IMR-90 (cell line): ENCODE measurements around the gene CENPP. TPM values are rescaled to one million over a fixed set of nuclear protein-coding genes. Genes with fewer than 3 reads are reported as not detected.
A peak's percentile ranks its signal among the peaks of the same experiment; 100 is the strongest.

ENCODE experiments used
- ATAC-seq: fragments of 200-7000 bp; cut with Tn5 transposase; 2 replicates; pipeline ENCODE4 v1.9.1; 2020; ENCODE audit warnings: low read depth, mild to moderate bottlenecking, moderate library complexity
- BruUV-seq: library from RNA; stranded (reverse); fragments of 400-500 nt; replicated peaks from 2 replicates; lab custom pipeline; 2021; lab: Mats Ljungman, UMichigan
- CTCF ChIA-PET: fragments of 300-600 bp; formaldehyde crosslinking; extraction: SDS; loops from one replicate; lab custom pipeline; 2021; ENCODE audit warnings: antibody characterized with exemption; lab: Yijun Ruan, JAX
- POLR2A ChIA-PET: fragments of 300-600 bp; sonication (Branson Sonifier 250); formaldehyde crosslinking; loops from one replicate; lab custom pipeline; 2022; ENCODE audit warnings: antibody characterized with exemption; ENCODE audit not compliant: unreplicated experiment; lab: Charles Lee
- DNase-seq: peaks from one replicate; pipeline ENCODE4 v3.0.0; 2013
- H2AFZ ChIP-seq: replicated peaks from 2 replicates; pipeline ENCODE3; 2013; ENCODE audit warnings: low read length, mild to moderate bottlenecking; ENCODE audit not compliant: poor library complexity
- H2AK5ac ChIP-seq: 2 replicates; pipeline ENCODE4 v1.6.1; 2013; ENCODE audit warnings: low read depth, low read length, inconsistent platforms
- H2AK9ac ChIP-seq: replicated peaks from 2 replicates; pipeline ENCODE3; 2013; ENCODE audit warnings: mild to moderate bottlenecking, low read depth, low read length, moderate library complexity; ENCODE audit not compliant: poor library complexity
- H2BK120ac ChIP-seq: 2 replicates; pipeline ENCODE4 v1.6.1; 2013; ENCODE audit warnings: low read depth, low read length, inconsistent platforms
- H2BK15ac ChIP-seq: 3 replicates; pipeline ENCODE4 v1.6.1; 2013; ENCODE audit warnings: low read depth, low read length, inconsistent platforms
- H2BK20ac ChIP-seq: 2 replicates; pipeline ENCODE4 v1.6.1; 2013; ENCODE audit warnings: low read depth, mild to moderate bottlenecking, inconsistent platforms, low read length, moderate library complexity
- H2BK5ac ChIP-seq: 2 replicates; pipeline ENCODE4 v1.6.1; 2013; ENCODE audit warnings: mild to moderate bottlenecking, low read depth, low read length, inconsistent platforms; ENCODE audit not compliant: poor library complexity, severe bottlenecking
- H3K14ac ChIP-seq: replicated peaks from 2 replicates; pipeline ENCODE4 v1.6.1; 2013; ENCODE audit warnings: low read depth, low read length, inconsistent platforms
- H3K18ac ChIP-seq: 2 replicates; pipeline ENCODE4 v1.6.1; 2013; ENCODE audit warnings: low read depth, low read length, control low read depth
- H3K23ac ChIP-seq: 2 replicates; pipeline ENCODE4 v1.6.1; 2013; ENCODE audit warnings: low read depth, low read length, inconsistent platforms
- H3K27ac ChIP-seq: 2 replicates; pipeline ENCODE4 v1.5.1; 2013; ENCODE audit warnings: mild to moderate bottlenecking, control low read depth, low read length; ENCODE audit not compliant: insufficient read depth
- H3K27me3 ChIP-seq: 2 replicates; pipeline ENCODE4 v1.6.1; 2013; ENCODE audit warnings: low read length; ENCODE audit not compliant: control insufficient read depth, insufficient read depth
- H3K36me3 ChIP-seq: 2 replicates; pipeline ENCODE4 v1.6.1; 2013; ENCODE audit warnings: low read length, mixed read lengths; ENCODE audit not compliant: control insufficient read depth, insufficient read depth
- H3K4ac ChIP-seq: 2 replicates; pipeline ENCODE4 v1.6.1; 2013; ENCODE audit warnings: low read depth, low read length, inconsistent platforms
- H3K4me1 ChIP-seq: 2 replicates; pipeline ENCODE4 v1.6.1; 2013; ENCODE audit warnings: low read length, mixed read lengths; ENCODE audit not compliant: control insufficient read depth, insufficient read depth
- H3K4me2 ChIP-seq: 2 replicates; pipeline ENCODE4 v1.6.1; 2013; ENCODE audit warnings: low read depth, mild to moderate bottlenecking, control low read depth, low read length, moderate library complexity
- H3K4me3 ChIP-seq: 2 replicates; pipeline ENCODE4 v1.5.1; 2013; ENCODE audit warnings: low read depth, mild to moderate bottlenecking, control low read depth, low read length, moderate library complexity; ENCODE audit not compliant: insufficient read depth
- H3K56ac ChIP-seq: 2 replicates; pipeline ENCODE4 v1.6.1; 2013; ENCODE audit warnings: low read length, inconsistent platforms; ENCODE audit not compliant: insufficient read depth; ENCODE audit errors: extremely low read depth
- H3K79me1 ChIP-seq, 2 experiments: 2 replicates each; pipeline ENCODE4 v1.6.1; 2013; ENCODE audit warnings: low read length in 2 of 2, inconsistent platforms in 1 of 2, low read depth in 1 of 2
- H3K9ac ChIP-seq: 2 replicates; pipeline ENCODE4 v1.6.1; 2013; ENCODE audit warnings: low read depth, low read length, control low read depth
- H3K9me1 ChIP-seq: 2 replicates; pipeline ENCODE4 v1.6.1; 2013; ENCODE audit warnings: low read length, inconsistent platforms; ENCODE audit not compliant: insufficient read depth
- H3K9me3 ChIP-seq: 2 replicates; pipeline ENCODE4 v1.6.1; 2013; ENCODE audit warnings: low read length; ENCODE audit not compliant: control insufficient read depth, insufficient read depth
- H4K20me1 ChIP-seq: 2 replicates; pipeline ENCODE4 v1.6.1; 2013; ENCODE audit warnings: low read length, inconsistent platforms; ENCODE audit not compliant: insufficient read depth
- H4K5ac ChIP-seq: 2 replicates; pipeline ENCODE4 v1.6.1; 2013; ENCODE audit warnings: mild to moderate bottlenecking, low read depth, low read length, control low read depth
- H4K8ac ChIP-seq, 2 experiments: 2 replicates each; pipeline ENCODE4 v1.6.1; 2013; ENCODE audit warnings: low read depth in 2 of 2, low read length in 2 of 2, control low read depth in 1 of 2, inconsistent platforms in 1 of 2
- H4K91ac ChIP-seq: 2 replicates; pipeline ENCODE4 v1.6.1; 2013; ENCODE audit warnings: low read depth, low read length, inconsistent platforms; ENCODE audit not compliant: insufficient read depth
- BHLHE40 ChIP-seq: fragments of 150-350 bp; IDR thresholded peaks from 2 replicates; pipeline ENCODE4 v1.6.1; 2016; ENCODE audit warnings: mild to moderate bottlenecking, low read depth, low read length
- CTCF ChIP-seq: conservative IDR thresholded peaks from 2 replicates; pipeline ENCODE4 v1.5.1; 2012; ENCODE audit warnings: mild to moderate bottlenecking, low read depth, low read length, improper control_type of control experiment
- ELK1 ChIP-seq: fragments of 150-350 bp; IDR thresholded peaks from 2 replicates; pipeline ENCODE4 v1.6.1; 2016; ENCODE audit warnings: low read depth, mild to moderate bottlenecking, low read length, moderate library complexity, borderline replicate concordance
- MXI1 ChIP-seq: IDR thresholded peaks from 2 replicates; pipeline ENCODE4 v1.6.1; 2012; ENCODE audit warnings: low read depth, mild to moderate bottlenecking, low read length, moderate library complexity, borderline replicate concordance
- NFE2L2 ChIP-seq: fragments of 150-350 bp; IDR thresholded peaks from 2 replicates; pipeline ENCODE4 v1.6.1; 2016; ENCODE audit warnings: low read depth, mild to moderate bottlenecking, low read length
- WGBS, 2 experiments: methylation state at CpG; one replicate each; pipeline versions ENCODE4 v1.1.5 to v1.1.7; 2013; ENCODE audit warnings: missing lambda C conversion rate in 2 of 2; ENCODE audit not compliant: insufficient read length in 1 of 2; ENCODE audit errors: extremely low coverage in 2 of 2; 5-methylcytosine and 5-hydroxymethylcytosine counted together
- dilution Hi-C: fragments of 300-500 bp; cut with HindIII; formaldehyde crosslinking; loops from one replicate; pipeline ENCODE4 v1.14.3; 2018; ENCODE audit warnings: low sequenced_read_pairs; ENCODE audit not compliant: unreplicated experiment
- in situ Hi-C: fragments of 300-500 bp; cut with MboI; formaldehyde crosslinking; loops from 3 replicates; pipeline ENCODE4 v1.14.3; 2019; ENCODE audit warnings: low sequenced_read_pairs, inconsistent platforms, mixed read lengths
- intact Hi-C: fragments of 100-400 bp; cut with micrococcal nuclease; formaldehyde crosslinking; loops from 2 replicates; pipeline ENCODE4 v1.10.0; 2022
- polyA plus RNA-seq, 3 experiments: library from polyadenylated mRNA; depleted of rRNA; stranded (reverse); fragments of >200 nt; gene quantifications; 2 replicates each; pipeline ENCODE4 v1.2.3, GENCODE V29; 2012; ENCODE audit warnings: low replicate concordance in 1 of 3
- total RNA-seq: library from RNA; depleted of rRNA; stranded (reverse); fragments of >200 nt; gene quantifications from 2 replicates; pipeline ENCODE4 v1.2.3, GENCODE V29; 2012

The CENPP gene
- total and polyA plus RNA-seq, 2 of the 4 experiments (the other 2 are of a cell fraction) = 1.4 to 2.0 TPM

- Histone ChIP-seq H3K79me1 (0 out of 4 replicates have a peak, but pooled peaks cover 0 to 6% of the 10 kb centered on the region in 2 experiments), H2BK15ac (no peak overlapping the region), H3K27ac (no peak overlapping the region), H3K9me3 (no peaks in the 10 kb centered on the region), H2BK5ac (no peak overlapping the region), H3K18ac (0 out of 2 replicates have a peak overlapping the region, but pooled peaks have one; percentile 39), H4K8ac (no peak overlapping the region), H3K9ac (no peak overlapping the region), H4K5ac (no peak overlapping the region), H3K4ac (peak overlapping the region; percentile 23; the same call in 1 of the 2 replicates), H2AK5ac (peak overlapping the region; percentile 67; the same call in 1 of the 2 replicates), H2BK120ac (peak overlapping the region; percentile 13; the same call in 1 of the 2 replicates), H3K36me3 (no peaks in the 10 kb centered on the region), H2AK9ac (no peak overlapping the region), H3K23ac (no peak overlapping the region), H2BK20ac (no peak overlapping the region), H3K4me2 (no peak overlapping the region), H3K4me3 (no peak overlapping the region), H3K27me3 (no peaks in the 10 kb centered on the region), H4K91ac (no peak overlapping the region), H4K20me1 (no peaks in the 10 kb centered on the region), H3K14ac (no peak overlapping the region), H3K9me1 (peaks cover 25% of the 10 kb centered on the region), H2AFZ (no peak overlapping the region), H3K4me1 (peaks cover 17% of the 10 kb centered on the region), H3K56ac (no peak overlapping the region)
- no TSS peak for BruUV-seq
- no peak for DNase-seq
- no CpG with 5 or more reads among the region's 2 CpGs for WGBS, 2 experiments
- TF ChIP-seq MXI1 = no peak
- no peak for TF ChIP-seq NFE2L2
- TF ChIP-seq CTCF = no peak
- no peak for TF ChIP-seq BHLHE40
- TF ChIP-seq ELK1 = no peak
- intact Hi-C loops = no loop called here
- CTCF ChIA-PET = no interaction called here
- in situ Hi-C loops = no loop called here
- dilution Hi-C loops = no loop called here
- POLR2A ChIA-PET = no interaction called here
- no peak for ATAC-seq
These were observed 272.6 kb downstream of the CENPP start for GRCh38 chr9:92598382-92598781.
